HEK293 (cell line): ENCODE measurements around the gene KCNK3.

Source experiments
- GLI4 ChIP-seq: fragments of 450-650 bp; formaldehyde crosslinking; IDR thresholded peaks from 2 replicates; pipeline ENCODE4 v1.5.1; 2016; ENCODE audit warnings: missing biosample characterization, missing genetic modification characterization
- SCRT1 ChIP-seq: fragments of 450-650 bp; formaldehyde crosslinking; IDR thresholded peaks from 2 replicates; pipeline ENCODE4 v1.5.1; 2016; ENCODE audit warnings: missing biosample characterization, missing genetic modification characterization, borderline replicate concordance
- ZBTB7A ChIP-seq: fragments of 450-650 bp; formaldehyde crosslinking; IDR thresholded peaks from 2 replicates; pipeline ENCODE4 v1.5.1; 2016; ENCODE audit warnings: low read depth, missing biosample characterization, missing genetic modification characterization
- ZNF175 ChIP-seq: fragments of 450-650 bp; formaldehyde crosslinking; IDR thresholded peaks from 2 replicates; pipeline ENCODE4 v1.5.1; 2016; ENCODE audit warnings: missing biosample characterization, missing genetic modification characterization
- ZNF404 ChIP-seq: fragments of 450-650 bp; formaldehyde crosslinking; IDR thresholded peaks from 2 replicates; pipeline ENCODE4 v1.5.1; 2017; ENCODE audit warnings: missing biosample characterization, missing genetic modification characterization
- TF ChIP-seq, protein P1 (sequence below): fragments of 450-650 bp; formaldehyde crosslinking; IDR thresholded peaks from 2 replicates; pipeline ENCODE4 v1.5.1; 2016; ENCODE audit warnings: missing biosample characterization, missing genetic modification characterization

DNA sequence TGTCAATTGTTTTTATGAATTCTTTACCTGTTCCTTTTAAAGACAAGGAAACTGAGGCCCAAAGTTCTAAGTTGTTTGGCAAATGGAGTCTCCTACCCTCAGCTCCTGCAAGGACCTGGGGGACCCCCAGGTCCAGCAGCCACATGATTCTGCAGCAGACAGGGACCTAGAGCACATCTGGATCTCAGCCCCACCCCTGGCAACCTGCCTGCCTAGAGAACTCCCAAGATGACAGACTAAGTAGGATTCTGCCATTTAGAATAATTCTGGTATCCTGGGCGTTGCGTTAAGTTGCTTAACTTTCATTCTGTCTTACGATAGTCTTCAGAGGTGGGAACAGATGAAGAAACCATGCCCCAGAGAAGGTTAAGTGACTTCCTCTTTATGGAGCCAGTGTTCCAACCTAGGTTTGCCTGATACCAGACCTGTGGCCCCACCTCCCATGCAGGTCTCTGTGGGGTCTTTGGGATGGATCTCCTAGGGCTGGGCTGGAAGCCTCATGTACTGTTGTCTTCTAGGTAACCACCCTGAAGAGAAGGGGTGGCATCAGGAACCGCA is 87.8 kb downstream of the KCNK3 start:
- TF ChIP-seq, protein P1, sequence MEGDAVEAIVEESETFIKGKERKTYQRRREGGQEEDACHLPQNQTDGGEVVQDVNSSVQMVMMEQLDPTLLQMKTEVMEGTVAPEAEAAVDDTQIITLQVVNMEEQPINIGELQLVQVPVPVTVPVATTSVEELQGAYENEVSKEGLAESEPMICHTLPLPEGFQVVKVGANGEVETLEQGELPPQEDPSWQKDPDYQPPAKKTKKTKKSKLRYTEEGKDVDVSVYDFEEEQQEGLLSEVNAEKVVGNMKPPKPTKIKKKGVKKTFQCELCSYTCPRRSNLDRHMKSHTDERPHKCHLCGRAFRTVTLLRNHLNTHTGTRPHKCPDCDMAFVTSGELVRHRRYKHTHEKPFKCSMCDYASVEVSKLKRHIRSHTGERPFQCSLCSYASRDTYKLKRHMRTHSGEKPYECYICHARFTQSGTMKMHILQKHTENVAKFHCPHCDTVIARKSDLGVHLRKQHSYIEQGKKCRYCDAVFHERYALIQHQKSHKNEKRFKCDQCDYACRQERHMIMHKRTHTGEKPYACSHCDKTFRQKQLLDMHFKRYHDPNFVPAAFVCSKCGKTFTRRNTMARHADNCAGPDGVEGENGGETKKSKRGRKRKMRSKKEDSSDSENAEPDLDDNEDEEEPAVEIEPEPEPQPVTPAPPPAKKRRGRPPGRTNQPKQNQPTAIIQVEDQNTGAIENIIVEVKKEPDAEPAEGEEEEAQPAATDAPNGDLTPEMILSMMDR (tag by site-specific recombination) = no peak
- TF ChIP-seq GLI4 (tag by site-specific recombination) (no peak), ZNF175 (no peak), SCRT1 (no peak), ZBTB7A (tag by site-specific recombination) (no peak), ZNF404 (tag by site-specific recombination) (no peak)
